GM18520 (cell line): ENCODE results near the gene CYP3A4.
"Not testable (repeated sequence)": the region's sequence is repeated elsewhere in the genome, so short reads cannot be mapped to it uniquely, and the experiment has no call there.

ENCODE experiments used
- ATAC-seq: cut with Tn5 transposase; IDR thresholded peaks from one replicate; pipeline ENCODE4 v1.9.1; 2021; ENCODE audit not compliant: unreplicated experiment

CYP3A4 gene

DNA sequence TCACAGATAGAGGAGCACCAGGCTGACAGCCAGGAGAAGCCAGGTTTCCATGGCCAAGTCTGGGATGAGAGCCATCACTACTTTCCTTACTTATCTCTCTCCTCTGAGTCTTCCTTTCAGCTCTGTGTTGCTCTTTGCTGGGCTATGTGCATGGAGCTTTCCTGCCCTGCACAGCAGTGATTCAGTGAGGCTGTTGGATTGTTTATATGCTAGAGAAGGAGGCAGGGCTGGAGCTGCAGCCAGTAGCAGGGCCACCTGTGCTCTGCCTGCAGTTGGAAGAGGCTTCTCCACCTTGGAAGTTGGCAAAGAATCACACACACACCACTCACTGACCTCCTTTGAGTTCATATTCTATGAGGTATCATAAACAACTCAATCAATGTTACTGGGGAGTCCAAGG, at the start of gene CYP3A4:
Gene CYP3A4 (minus strand): TSS at position 178 of the 400 bp plus-strand sequence. CDS start 103 bp downstream, at position 75.
- no peak for ATAC-seq

DNA sequence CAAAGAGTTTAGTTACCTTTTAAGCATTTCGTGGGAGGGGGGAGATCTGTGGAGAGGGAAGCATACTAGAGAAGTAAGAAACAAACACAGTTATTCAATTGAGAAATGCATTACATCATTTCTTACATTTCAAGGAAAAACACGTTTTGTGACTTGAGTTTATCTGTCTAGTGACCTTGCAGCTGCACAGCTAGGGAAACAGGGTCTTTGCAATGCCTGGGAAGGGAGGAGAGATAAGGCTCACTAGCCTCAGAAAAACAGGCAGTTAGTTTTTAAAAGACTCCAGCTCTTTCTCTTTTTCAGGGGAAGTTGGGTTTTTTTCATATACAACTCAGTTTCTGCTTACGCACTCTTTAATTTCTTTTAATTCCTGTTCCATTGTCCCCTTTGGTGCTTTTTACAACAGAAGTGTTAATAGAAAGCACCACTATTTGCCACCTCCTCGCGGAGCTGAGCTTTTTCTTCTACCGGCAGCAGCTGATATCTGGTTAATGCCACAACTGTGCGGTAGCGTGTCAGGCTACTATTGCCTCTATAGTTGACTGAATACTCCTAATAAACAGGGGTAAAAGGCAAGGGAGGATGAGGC, 49.4 kb upstream of the CYP3A4 start:
- no peak for ATAC-seq

- ATAC-seq: no peak
Measured at GRCh38 chr7:99831595-99831994, 47.6 kb upstream of the CYP3A4 start.

DNA sequence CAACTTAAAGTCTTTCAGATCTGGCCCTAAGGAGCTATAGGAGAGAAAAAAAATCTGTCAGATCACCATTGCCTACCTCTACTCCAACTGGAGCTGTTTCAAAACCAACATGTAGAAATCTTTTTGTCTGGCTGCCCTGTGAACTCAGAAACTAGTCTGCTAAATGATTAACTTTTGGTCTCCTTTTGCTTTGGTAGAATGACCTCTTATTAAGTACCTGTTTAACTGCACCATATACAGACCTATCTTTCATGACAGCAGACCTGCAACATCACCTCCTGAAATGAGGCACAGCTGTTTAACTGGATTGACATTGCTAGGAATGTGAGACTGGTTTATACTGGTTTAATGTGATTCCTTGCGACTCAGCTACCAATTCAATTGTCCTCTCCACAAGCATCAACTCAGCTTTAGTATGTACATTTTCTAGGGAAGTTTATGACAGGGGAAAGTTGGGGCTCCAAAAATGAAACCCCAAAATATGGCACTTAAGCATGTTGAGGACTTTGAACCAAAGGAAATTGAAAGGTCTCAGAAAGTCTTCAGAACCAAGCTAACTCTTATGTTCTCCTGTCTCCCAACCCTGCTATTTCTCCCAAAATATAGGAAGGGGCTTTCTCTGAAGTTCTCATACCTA, 45.7 kb upstream of the CYP3A4 start:
- no peak for ATAC-seq

DNA sequence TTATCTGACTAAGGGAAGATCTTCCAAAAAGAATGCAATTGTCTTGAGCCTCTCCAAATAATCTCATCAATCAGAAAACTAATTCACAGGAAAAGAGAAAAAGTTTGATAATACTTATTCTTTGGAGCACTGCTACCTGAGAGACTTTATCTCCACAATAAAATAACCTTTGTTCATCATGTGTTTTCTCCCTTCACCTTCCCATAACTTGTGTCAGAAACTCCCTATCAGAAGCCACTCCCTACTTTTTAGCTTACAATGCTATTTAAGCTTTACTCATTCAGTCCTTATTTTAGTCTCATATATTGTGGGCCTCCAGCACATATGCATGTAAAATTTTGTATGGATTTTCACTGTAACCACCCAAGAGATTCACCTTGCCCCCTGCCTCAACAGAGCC, 44.8 kb upstream of the CYP3A4 start:
- ATAC-seq: no peak

DNA sequence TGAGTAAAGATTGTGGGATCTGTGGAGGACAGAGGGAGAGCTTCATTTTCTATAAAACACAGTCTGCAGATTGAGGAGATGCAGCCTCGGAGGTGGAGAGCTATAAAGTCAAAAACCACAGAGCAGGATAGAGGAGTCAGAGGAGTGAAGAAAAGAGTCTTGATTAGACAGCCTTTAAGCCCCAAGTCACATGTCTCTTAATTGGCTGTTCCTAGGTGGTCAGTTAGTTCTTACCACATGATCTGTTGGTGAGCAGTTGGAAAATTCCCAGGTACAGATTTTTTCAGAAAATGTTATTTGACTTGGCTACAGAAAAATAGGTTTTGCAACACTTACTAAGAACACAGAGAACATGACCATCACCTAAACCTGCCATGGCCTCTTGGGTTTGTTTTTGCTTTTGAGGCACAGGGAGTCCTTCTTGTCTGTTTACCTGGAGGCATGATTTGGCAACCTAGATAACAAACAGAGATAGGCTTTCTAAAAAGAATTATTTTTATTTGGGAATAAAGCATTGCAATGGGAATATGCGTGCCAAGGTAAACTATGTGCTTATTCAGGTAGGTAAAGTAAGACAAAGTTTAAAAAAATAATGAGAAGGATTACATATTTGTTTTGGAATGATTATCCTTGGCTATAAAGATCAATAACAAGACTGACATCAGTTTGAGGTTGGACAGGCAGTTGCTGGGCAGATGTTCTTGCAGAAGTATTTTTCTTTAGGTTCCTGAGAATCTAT, 43.2 kb upstream of the CYP3A4 start:
- no peak for ATAC-seq

DNA sequence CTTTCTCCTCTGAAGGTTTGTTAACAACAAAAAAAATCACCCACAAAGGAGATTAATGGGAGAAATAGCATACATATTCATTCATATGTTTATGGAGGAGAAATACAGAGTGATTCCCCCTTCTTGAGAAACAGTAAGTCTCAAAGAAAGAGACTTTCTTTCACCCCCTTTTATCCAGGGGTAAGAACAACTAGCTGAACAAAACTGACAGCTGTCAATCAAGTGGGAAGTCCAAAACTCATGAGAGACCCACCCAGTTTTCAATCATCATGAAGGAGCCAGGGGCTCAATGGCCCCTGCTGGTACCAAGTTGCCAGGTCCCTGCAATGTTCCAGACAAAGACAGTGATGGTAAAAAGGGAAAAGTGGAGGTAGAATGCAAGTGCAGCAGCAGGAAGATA, 41.9 kb upstream of the CYP3A4 start:
- ATAC-seq: no peak

- ATAC-seq: no peak
Measured at GRCh38 chr7:99825452-99825851, 41.5 kb upstream of the CYP3A4 start.

DNA sequence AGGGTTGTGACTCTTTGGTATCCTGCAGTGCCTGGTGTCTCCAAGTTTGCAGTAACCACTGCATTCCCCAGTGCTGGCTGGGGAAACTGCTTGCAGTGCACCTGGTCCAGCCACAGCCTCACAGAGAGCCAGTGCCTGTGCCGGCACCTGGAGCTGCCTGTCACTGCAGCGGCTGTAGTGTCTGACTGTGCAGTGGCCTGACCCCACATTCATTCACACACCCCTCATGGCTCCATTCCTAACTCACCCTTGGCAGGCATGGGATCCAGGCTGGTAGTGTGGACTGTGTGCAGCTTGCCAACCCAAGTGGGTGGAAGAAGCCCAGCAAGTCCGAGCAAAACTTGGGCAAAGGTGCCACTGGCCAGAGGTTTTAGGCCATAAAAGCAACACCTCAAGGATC, 40.1 kb upstream of the CYP3A4 start:
- no peak for ATAC-seq

GRCh38 chr7:99822731-99823718, 39.0 kb upstream of the CYP3A4 start:
- ATAC-seq: no peak

- ATAC-seq: no peak
Measured at GRCh38 chr7:99820408-99821027, 36.5 kb upstream of the CYP3A4 start.

DNA sequence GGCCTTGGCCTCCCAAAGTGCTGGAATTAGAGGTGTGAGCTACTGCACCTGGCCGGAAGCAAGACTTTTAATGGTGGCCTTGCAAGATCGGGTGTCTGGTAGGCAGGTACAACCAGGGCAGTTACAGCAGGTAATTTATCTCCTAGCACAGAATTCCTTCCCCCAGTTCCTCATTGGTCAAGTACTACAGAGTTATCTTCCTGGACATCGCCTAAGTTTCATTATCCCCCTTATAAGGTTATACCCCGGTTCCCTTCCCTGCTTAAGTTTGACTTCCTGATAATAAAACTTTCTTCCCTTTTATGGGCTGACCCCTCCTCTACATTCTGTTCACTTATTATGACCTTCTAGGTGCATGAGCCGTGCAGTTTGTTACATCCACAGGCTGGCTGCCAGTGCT, 24.8 kb upstream of the CYP3A4 start:
- ATAC-seq: no peak

- no peak for ATAC-seq
Measured at GRCh38 chr7:99806839-99807478, 23.0 kb upstream of the CYP3A4 start.

DNA sequence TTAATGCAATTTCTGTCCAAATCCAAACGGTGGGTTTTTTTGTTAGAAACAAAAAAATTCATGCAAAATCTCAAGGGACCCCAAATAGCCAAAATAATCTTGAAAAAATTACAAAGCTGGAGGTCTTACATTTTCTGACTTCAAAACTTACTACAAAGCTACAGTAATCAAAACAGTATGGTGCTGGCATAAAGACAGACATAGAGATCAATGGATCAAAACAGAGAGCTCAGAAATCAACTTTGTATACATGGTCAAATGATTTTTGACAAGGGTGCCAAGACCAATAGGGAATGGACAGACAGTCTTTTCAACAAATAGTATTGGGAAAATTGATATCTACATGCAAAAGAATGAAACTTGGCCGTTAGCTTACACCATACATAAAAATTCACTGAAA, 21.7 kb upstream of the CYP3A4 start:
- no peak for ATAC-seq

- not testable (repeated sequence) for ATAC-seq
Measured at GRCh38 chr7:99803118-99803517, 19.1 kb upstream of the CYP3A4 start.

DNA sequence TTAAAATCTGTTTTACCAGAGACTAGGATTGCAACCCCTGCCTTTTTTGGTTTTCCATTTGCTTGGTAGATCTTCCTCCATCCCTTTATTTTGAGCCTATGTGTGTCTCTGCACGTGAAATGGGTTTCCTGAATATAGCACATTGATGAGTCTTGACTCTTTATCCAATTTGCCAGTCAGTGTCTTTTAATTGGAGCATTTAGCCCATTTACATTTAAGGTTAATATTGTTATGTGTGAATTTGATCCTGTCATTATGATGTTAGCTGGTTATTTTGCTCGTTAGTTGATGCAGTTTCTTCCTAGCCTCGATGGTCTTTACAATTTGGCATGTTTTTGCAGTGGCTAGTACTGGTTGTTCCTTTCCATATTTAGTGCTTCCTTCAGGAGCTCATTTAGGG, 17.4 kb upstream of the CYP3A4 start:
- ATAC-seq: not testable (repeated sequence)

DNA sequence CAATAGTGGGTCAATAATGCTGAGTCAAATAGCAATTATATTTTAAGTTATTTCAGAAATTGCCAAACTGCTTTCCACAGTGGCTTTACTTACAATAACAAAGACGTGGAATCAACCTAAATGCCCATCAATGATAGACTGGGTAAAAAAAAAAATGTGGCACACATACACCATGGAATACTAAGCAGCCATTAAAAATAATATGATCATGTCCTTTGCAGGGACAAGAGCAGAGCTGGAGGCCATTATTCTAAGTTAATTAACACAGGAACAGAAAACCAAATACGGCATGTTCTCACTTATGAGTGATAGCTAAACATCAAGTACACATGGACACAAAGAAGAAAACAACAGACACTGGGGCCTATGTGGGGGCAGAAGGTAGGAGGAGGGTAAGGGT, 15.0 kb upstream of the CYP3A4 start:
- no peak for ATAC-seq

- ATAC-seq: not testable (repeated sequence)
Measured at GRCh38 chr7:99795864-99796263, 11.9 kb upstream of the CYP3A4 start.

GRCh38 chr7:99794585-99795502, 10.9 kb upstream of the CYP3A4 start:
- ATAC-seq: no peak
